WERI-Rb-1 (cell line): Measurements from ENCODE around the gene FGF14.

Experiments used
- DNase-seq: peaks from one replicate; pipeline ENCODE4 v3.0.0-alpha.2; 2020
- H3K27ac ChIP-seq: fragments of 250-450 bp; sonication (Bioruptor Pico); 2 replicates; pipeline ENCODE4 v1.5.1; 2020; ENCODE audit warnings: mild to moderate bottlenecking, moderate library complexity
- H3K27me3 ChIP-seq: fragments of 250-450 bp; sonication (Bioruptor Pico); 2 replicates; pipeline ENCODE4 v1.5.1; 2021; ENCODE audit warnings: mild to moderate bottlenecking, low read depth, moderate library complexity; ENCODE audit not compliant: insufficient read depth, severe bottlenecking
- H3K36me3 ChIP-seq: fragments of 250-450 bp; sonication (Bioruptor Pico); 2 replicates; pipeline ENCODE4 v1.5.1; 2020; ENCODE audit warnings: mild to moderate bottlenecking, moderate library complexity
- H3K4me3 ChIP-seq: 2 replicates; pipeline ENCODE4 v1.5.1; 2011; ENCODE audit warnings: low read depth, mild to moderate bottlenecking, control low read depth, low read length
- H3K9me3 ChIP-seq: fragments of 250-450 bp; sonication (Bioruptor Pico); 2 replicates; pipeline ENCODE4 v1.5.1; 2021; ENCODE audit warnings: mild to moderate bottlenecking, moderate library complexity; ENCODE audit not compliant: severe bottlenecking
- CTCF ChIP-seq: IDR thresholded peaks from 2 replicates; pipeline ENCODE4 v1.5.1; 2011; ENCODE audit warnings: low read depth, mild to moderate bottlenecking, control low read depth, inconsistent platforms, low read length

The FGF14 gene

GRCh38 chr13:101695870-101696516, 705.9 kb downstream of the FGF14 start:
- Histone ChIP-seq H3K9me3 (no peaks in the 10 kb centered on the region), H3K36me3 (no peaks in the 10 kb centered on the region), H3K27ac (no peak overlapping the region), H3K4me3 (no peak overlapping the region), H3K27me3 (no peaks in the 10 kb centered on the region)
- DNase-seq, result no peak
- no peak for TF ChIP-seq CTCF

- Histone ChIP-seq H3K27ac (no peak overlapping the region), H3K4me3 (no peak overlapping the region), H3K9me3 (no peaks in the 10 kb centered on the region), H3K36me3 (no peaks in the 10 kb centered on the region), H3K27me3 (no peaks in the 10 kb centered on the region)
- no peak for DNase-seq
- TF ChIP-seq CTCF, result no peak
Observed at GRCh38 chr13:101691341-101691860, 710.4 kb downstream of the FGF14 start.

- Histone ChIP-seq H3K27me3 (no peaks in the 10 kb centered on the region), H3K4me3 (no peak overlapping the region), H3K36me3 (no peaks in the 10 kb centered on the region), H3K9me3 (no peaks in the 10 kb centered on the region), H3K27ac (no peak overlapping the region)
- TF ChIP-seq CTCF, result no peak
- no peak for DNase-seq
Observed at GRCh38 chr13:101690871-101691270, 711.0 kb downstream of the FGF14 start.

GRCh38 chr13:101686003-101686402, 715.8 kb downstream of the FGF14 start:
- no peak for DNase-seq
- H3K36me3 ChIP-seq, result no peaks in the 10 kb centered on the region
- no peaks in the 10 kb centered on the region for H3K9me3 ChIP-seq
- H3K27ac ChIP-seq, result no peak overlapping the region
- no peak overlapping the region for H3K4me3 ChIP-seq
- TF ChIP-seq CTCF, result no peak
- no peaks in the 10 kb centered on the region for H3K27me3 ChIP-seq

GRCh38 chr13:101681834-101682233, 720.0 kb downstream of the FGF14 start:
- Histone ChIP-seq H3K36me3 (no peaks in the 10 kb centered on the region), H3K27me3 (no peaks in the 10 kb centered on the region), H3K9me3 (no peaks in the 10 kb centered on the region), H3K27ac (no peak overlapping the region), H3K4me3 (no peak overlapping the region)
- DNase-seq, result no peak
- TF ChIP-seq CTCF, result no peak
